Subcutaneous adipose tissue (tissue), 4 donors: ENCODE measurements around the gene BANF1. TPM values are rescaled to one million over a fixed set of nuclear protein-coding genes. Genes with fewer than 3 reads are reported as not detected.

Experiments used
- total RNA-seq, 4 donors: library from RNA; depleted of rRNA; stranded (reverse); fragments of >200 nt; gene quantifications; one replicate each; pipeline ENCODE4 v1.1.0, GENCODE V29; 2016
- TF ChIP-seq, protein P1 (sequence below): fragments of 450-650 bp; IDR thresholded peaks from one replicate; pipeline ENCODE4 v1.5.1; 2016; ENCODE audit warnings: low read depth, mild to moderate bottlenecking, control low read depth, antibody characterized with exemption, moderate library complexity

BANF1 gene
- total RNA-seq, 4 donors from 2014 or later: 14.9 to 67.8 (median 16.7) TPM

- TF ChIP-seq, protein P1, sequence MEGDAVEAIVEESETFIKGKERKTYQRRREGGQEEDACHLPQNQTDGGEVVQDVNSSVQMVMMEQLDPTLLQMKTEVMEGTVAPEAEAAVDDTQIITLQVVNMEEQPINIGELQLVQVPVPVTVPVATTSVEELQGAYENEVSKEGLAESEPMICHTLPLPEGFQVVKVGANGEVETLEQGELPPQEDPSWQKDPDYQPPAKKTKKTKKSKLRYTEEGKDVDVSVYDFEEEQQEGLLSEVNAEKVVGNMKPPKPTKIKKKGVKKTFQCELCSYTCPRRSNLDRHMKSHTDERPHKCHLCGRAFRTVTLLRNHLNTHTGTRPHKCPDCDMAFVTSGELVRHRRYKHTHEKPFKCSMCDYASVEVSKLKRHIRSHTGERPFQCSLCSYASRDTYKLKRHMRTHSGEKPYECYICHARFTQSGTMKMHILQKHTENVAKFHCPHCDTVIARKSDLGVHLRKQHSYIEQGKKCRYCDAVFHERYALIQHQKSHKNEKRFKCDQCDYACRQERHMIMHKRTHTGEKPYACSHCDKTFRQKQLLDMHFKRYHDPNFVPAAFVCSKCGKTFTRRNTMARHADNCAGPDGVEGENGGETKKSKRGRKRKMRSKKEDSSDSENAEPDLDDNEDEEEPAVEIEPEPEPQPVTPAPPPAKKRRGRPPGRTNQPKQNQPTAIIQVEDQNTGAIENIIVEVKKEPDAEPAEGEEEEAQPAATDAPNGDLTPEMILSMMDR: no peak
Observed at GRCh38 chr11:66052664-66052982, 50.3 kb downstream of the BANF1 start.

Other genes with a start within 250 kb of the BANF1 start
- 10 to 100 TPM in 3 of 4 donors, 1 to 10 TPM in 1; 7.0 to 30.0 (median 14.6) TPM for gene AP5B1, start 221.5 kb upstream of the BANF1 start, total RNA-seq
- gene OVOL1, start 215.4 kb upstream of the BANF1 start, total RNA-seq: under 1 TPM in 2 of 4 donors, not detected in 2; 0.34 to 0.44 TPM
- gene SNX32, start 168.5 kb upstream of the BANF1 start, total RNA-seq: under 1 TPM in 1 of 4 donors, not detected in 3; 0.85 TPM
- 100 to 1,000 TPM; 375 to 550 (median 447) TPM for gene CFL1, start 144.3 kb upstream of the BANF1 start, total RNA-seq
- gene MUS81, start 142.1 kb upstream of the BANF1 start, total RNA-seq: 10 to 100 TPM; 19.9 to 41.8 (median 30.2) TPM
- 10 to 100 TPM; 45.0 to 85.2 (median 62.2) TPM for gene EFEMP2, start 129.7 kb upstream of the BANF1 start, total RNA-seq
- gene CTSW, start 122.7 kb upstream of the BANF1 start, total RNA-seq: 1 to 10 TPM in 3 of 4 donors, not detected in 1; 1.7 to 5.7 (median 2.9) TPM
- gene FIBP, start 114.0 kb upstream of the BANF1 start, total RNA-seq: 10 to 100 TPM; 43.8 to 64.2 (median 51.9) TPM
- gene CCDC85B, start 111.8 kb upstream of the BANF1 start, total RNA-seq: 10 to 100 TPM; 15.7 to 59.9 (median 29.3) TPM
- 10 to 100 TPM in 1 of 4 donors, 1 to 10 TPM in 3; 1.5 to 15.2 (median 2.8) TPM for gene FOSL1, start 102.1 kb upstream of the BANF1 start, total RNA-seq
- gene C11orf68, start 83.4 kb upstream of the BANF1 start, total RNA-seq: 10 to 100 TPM; 18.5 to 20.5 (median 19.4) TPM
- gene DRAP1, start 83.1 kb upstream of the BANF1 start, total RNA-seq: 10 to 100 TPM; 34.4 to 85.0 (median 54.4) TPM
- not detected for gene TSGA10IP, start 57.0 kb upstream of the BANF1 start, total RNA-seq
- 10 to 100 TPM; 33.7 to 69.9 (median 41.8) TPM for gene SART1, start 40.8 kb upstream of the BANF1 start, total RNA-seq
- gene EIF1AD, start 346 bp upstream of the BANF1 start, total RNA-seq: 10 to 100 TPM; 12.1 to 33.5 (median 25.4) TPM
- gene CST6, start 9.5 kb downstream of the BANF1 start, total RNA-seq: not detected
- gene CATSPER1, start 24.0 kb downstream of the BANF1 start, total RNA-seq: 1 to 10 TPM in 1 of 4 donors, not detected in 3; 1.5 TPM
- gene GAL3ST3, start 46.7 kb downstream of the BANF1 start, total RNA-seq: under 1 TPM in 1 of 4 donors, not detected in 3; 0.38 TPM
- gene SF3B2, start 49.9 kb downstream of the BANF1 start, total RNA-seq: 100 to 1,000 TPM in 3 of 4 donors, 10 to 100 TPM in 1; 97.2 to 223 (median 118) TPM
- gene PACS1, start 67.8 kb downstream of the BANF1 start, total RNA-seq: 10 to 100 TPM; 38.3 to 75.7 (median 41.0) TPM